ENCODE data around the gene APOF.
"Not testable (repeated sequence)": the region's sequence is repeated elsewhere in the genome, so short reads cannot be mapped to it uniquely, and the experiment has no call there.

APOF gene

GRCh38 chr12:56362130-56363059 lies at the start of gene APOF:
Gene APOF, minus strand, starts transcription at chr12:56362857. Its CDS starts 112 bp downstream, at chr12:56362745.
- DNase-seq = no peak

GRCh38 chr12:56411781-56412639 lies 49.4 kb upstream of the APOF start:
- DNase-seq = no peak

GRCh38 chr12:56410768-56411167 lies 48.1 kb upstream of the APOF start:
- no peak for DNase-seq

GRCh38 chr12:56408799-56409417 lies 46.3 kb upstream of the APOF start:
- DNase-seq = no peak

GRCh38 chr12:56404227-56404626 lies 41.6 kb upstream of the APOF start:
- not testable (repeated sequence) for DNase-seq

GRCh38 chr12:56401612-56402011 lies 39.0 kb upstream of the APOF start:
- DNase-seq = not testable (repeated sequence)

GRCh38 chr12:56401125-56401524 lies 38.5 kb upstream of the APOF start:
- DNase-seq = not testable (repeated sequence)

- DNase-seq = not testable (repeated sequence)
Observed at GRCh38 chr12:56399466-56399865, 36.8 kb upstream of the APOF start.

- no peak for DNase-seq
Observed at GRCh38 chr12:56398324-56398723, 35.7 kb upstream of the APOF start.

- no peak for DNase-seq
Observed at GRCh38 chr12:56392331-56392730, 29.7 kb upstream of the APOF start.

- no peak for DNase-seq
Observed at GRCh38 chr12:56391721-56392120, 29.1 kb upstream of the APOF start.

- DNase-seq = no peak
Observed at GRCh38 chr12:56389412-56389811, 26.8 kb upstream of the APOF start.

- DNase-seq = no peak
Observed at GRCh38 chr12:56387152-56387736, 24.6 kb upstream of the APOF start.

GRCh38 chr12:56385873-56386272 lies 23.2 kb upstream of the APOF start:
- no peak for DNase-seq

GRCh38 chr12:56382611-56383010 lies 20.0 kb upstream of the APOF start:
- no peak for DNase-seq

- DNase-seq = no peak
Observed at GRCh38 chr12:56377989-56378316, 15.3 kb upstream of the APOF start.

- no peak for DNase-seq
Observed at GRCh38 chr12:56377310-56377988, 14.8 kb upstream of the APOF start.

GRCh38 chr12:56375598-56376434 lies 13.2 kb upstream of the APOF start:
- no peak for DNase-seq

- no peak for DNase-seq
Observed at GRCh38 chr12:56374726-56375597, 12.3 kb upstream of the APOF start.

- DNase-seq = no peak
Observed at GRCh38 chr12:56373515-56373914, 10.9 kb upstream of the APOF start.

All from activated CD4-positive, alpha-beta T cell treated with anti-CD3 and anti-CD28 coated beads for 4 hours (primary cell).